Endothelial cell of umbilical vein (primary cell): ENCODE measurements around the gene PCDH15. TPM values are rescaled to one million over a fixed set of nuclear protein-coding genes. Genes with fewer than 3 reads are reported as not detected.

Source experiments
- BruUV-seq: library from RNA; stranded (reverse); fragments of 400-500 nt; replicated peaks from 2 replicates; lab custom pipeline; 2021; lab: Mats Ljungman, UMichigan
- CTCF ChIA-PET: fragments of 300-600, 350-600 bp; sonication (Branson Sonifier 250); formaldehyde crosslinking; loops from one replicate; lab custom pipeline; 2021; ENCODE audit warnings: antibody characterized with exemption, inconsistent platforms; lab: Charles Lee
- POLR2A ChIA-PET: fragments of 300-600, 350-600 bp; sonication (Branson Sonifier 250); formaldehyde crosslinking; loops from one replicate; lab custom pipeline; 2021; ENCODE audit warnings: antibody characterized with exemption, inconsistent platforms; lab: Charles Lee
- DNase-seq: peaks from one replicate; pipeline ENCODE4 v3.0.0-alpha.2; 2011; ENCODE audit warnings: low read depth, low spot score
- FAIRE-seq: peaks from 2 replicates; lab custom pipeline; 2011; peaks lifted over from hg19 to GRCh38; lab: Jason Lieb, UNC
- H2AFZ ChIP-seq: 2 replicates; pipeline ENCODE4 v1.6.0; 2012; ENCODE audit warnings: low read depth, low read length, control low read depth, inconsistent platforms
- H3K27ac ChIP-seq: 2 replicates; pipeline ENCODE4 v1.5.1; 2011; ENCODE audit warnings: low read depth, mild to moderate bottlenecking, control low read depth, low read length, moderate library complexity; ENCODE audit not compliant: insufficient read depth
- H3K27me3 ChIP-seq, 2 experiments: 2 replicates each; pipeline versions ENCODE4 v1.6.0 to v1.6.1; 2011; ENCODE audit warnings: low read length in 2 of 2, mixed read lengths in 1 of 2; ENCODE audit not compliant: control insufficient read depth in 2 of 2, insufficient read depth in 2 of 2
- H3K36me3 ChIP-seq, 2 experiments: 2 replicates in 1 of 2; 3 replicates in 1 of 2; pipeline ENCODE4 v1.5.1; 2011; ENCODE audit warnings: low read length in 2 of 2, mild to moderate bottlenecking in 1 of 2, moderate library complexity in 1 of 2; ENCODE audit not compliant: control insufficient read depth in 2 of 2, insufficient read depth in 2 of 2; ENCODE audit errors: extremely low read depth in 1 of 2
- H3K4me1 ChIP-seq: 3 replicates; pipeline ENCODE4 v1.5.1; 2011; ENCODE audit warnings: mild to moderate bottlenecking, low read length; ENCODE audit not compliant: control insufficient read depth, insufficient read depth; ENCODE audit errors: extremely low read depth
- H3K4me2 ChIP-seq: 2 replicates; pipeline ENCODE4 v1.6.1; 2011; ENCODE audit warnings: low read length, control low read depth, mixed read lengths; ENCODE audit not compliant: insufficient read depth
- H3K4me3 ChIP-seq, 3 experiments: fragments of 200-600 bp in 1 of 3; sonication (generic), shearing (Covaris generic) in 1 of 3; replicated peaks in 1 of 3; 2 replicates each; pipeline ENCODE4 v1.5.1; 2011 to 2016; ENCODE audit warnings: control low read depth in 3 of 3, low read length in 3 of 3, mild to moderate bottlenecking in 2 of 3, inconsistent platforms in 1 of 3, low read depth in 1 of 3, moderate library complexity in 1 of 3; ENCODE audit not compliant: insufficient read depth in 1 of 3
- H3K79me2 ChIP-seq: 2 replicates; pipeline ENCODE4 v1.6.0; 2012; ENCODE audit warnings: low read length, inconsistent platforms; ENCODE audit not compliant: control insufficient read depth, insufficient read depth
- H3K9ac ChIP-seq: replicated peaks from 2 replicates; pipeline ENCODE3; 2011; ENCODE audit warnings: low read length, control low read depth; ENCODE audit not compliant: insufficient read depth; ENCODE audit errors: extremely low read depth
- H3K9me1 ChIP-seq: replicated peaks from 3 replicates; pipeline ENCODE4 v1.6.0; 2011; ENCODE audit warnings: mild to moderate bottlenecking, low read length; ENCODE audit not compliant: control insufficient read depth, insufficient read depth; ENCODE audit errors: extremely low read depth
- H3K9me3 ChIP-seq: replicated peaks from 2 replicates; pipeline ENCODE4 v1.5.1; 2012; ENCODE audit warnings: low read length, inconsistent platforms; ENCODE audit not compliant: control insufficient read depth, insufficient read depth
- H4K20me1 ChIP-seq: replicated peaks from 2 replicates; pipeline ENCODE3; 2011; ENCODE audit warnings: mild to moderate bottlenecking, low read length; ENCODE audit not compliant: control insufficient read depth, insufficient read depth; ENCODE audit errors: extremely low read depth
- CTCF ChIP-seq, 2 donors: IDR thresholded peaks; 1 replicate in 1 of 2; 2 replicates in 1 of 2; pipeline ENCODE4 v1.5.1; 2011; ENCODE audit warnings: low read length in 2 of 2, mild to moderate bottlenecking in 2 of 2, moderate library complexity in 2 of 2, control low read depth in 1 of 2, inconsistent platforms in 1 of 2, low read depth in 1 of 2; ENCODE audit not compliant: insufficient read depth in 1 of 2; ENCODE audit errors: extremely low read depth in 1 of 2
- EZH2 ChIP-seq: IDR thresholded peaks from 2 replicates; pipeline ENCODE4 v1.6.1; 2012; ENCODE audit warnings: borderline replicate concordance, low read depth, mild to moderate bottlenecking, moderate library complexity, low read length, inconsistent platforms; ENCODE audit not compliant: severe bottlenecking
- FOS ChIP-seq: IDR thresholded peaks from 2 replicates; pipeline ENCODE4 v1.6.1; 2011; ENCODE audit warnings: mild to moderate bottlenecking, low read length, moderate library complexity, borderline replicate concordance; ENCODE audit not compliant: insufficient read depth
- GATA2 ChIP-seq: IDR thresholded peaks from 2 replicates; pipeline ENCODE4 v1.7.0; 2011; ENCODE audit warnings: low read depth, mild to moderate bottlenecking, moderate library complexity, mixed read lengths, low read length; ENCODE audit not compliant: insufficient read length, insufficient read depth
- JUN ChIP-seq: IDR thresholded peaks from 2 replicates; pipeline ENCODE4 v1.6.1; 2011; ENCODE audit warnings: borderline replicate concordance, low read depth; ENCODE audit not compliant: insufficient read length, insufficient read depth
- MAX ChIP-seq: IDR thresholded peaks from 2 replicates; pipeline ENCODE4 v1.6.1; 2011; ENCODE audit not compliant: insufficient read depth, insufficient read length
- MYC ChIP-seq: IDR thresholded peaks from one replicate; pipeline ENCODE4 v1.6.1; 2011; ENCODE audit warnings: mild to moderate bottlenecking, low read depth, low read length
- POLR2A ChIP-seq: IDR thresholded peaks from 2 replicates; pipeline ENCODE4 v1.6.1; 2012; ENCODE audit warnings: low read depth, mild to moderate bottlenecking, control low read depth, low read length
- POLR2AphosphoS5 ChIP-seq: IDR thresholded peaks from 2 replicates; pipeline ENCODE4 v1.6.1; 2012; ENCODE audit warnings: low read depth, mild to moderate bottlenecking, control low read depth, low read length, moderate library complexity; ENCODE audit not compliant: insufficient read depth
- dilution Hi-C: fragments of 300-500 bp; cut with MboI; formaldehyde crosslinking; loops from one replicate; pipeline ENCODE4 v1.15.0; 2019; ENCODE audit warnings: low sequenced_read_pairs; ENCODE audit not compliant: extremely low pct_ligation_motif_present
- intact Hi-C: fragments of 100-400 bp; cut with micrococcal nuclease; formaldehyde crosslinking; loops from one replicate; pipeline ENCODE4 v1.10.0; 2022
- polyA plus RNA-seq, 4 experiments: library from polyadenylated mRNA; depleted of rRNA in 3 of 4; stranded (reverse) in 3 of 4; unstranded in 1 of 4; fragments of >200 nt; gene quantifications; 2 replicates each; pipeline versions ENCODE4 v1.2.1 to v1.2.3, GENCODE V29; 2011 to 2012; ENCODE audit warnings: missing spikeins in 1 of 4
- total RNA-seq: library from RNA; stranded (reverse); gene quantifications from 2 replicates; pipeline ENCODE4 v1.2.3, GENCODE V29; 2021

PCDH15 gene
- total and polyA plus RNA-seq, 2 donors (not counting 3 experiments of a cell fraction or from before 2014, with no cell fraction given): 0.04 TPM; not detected in 1

GRCh38 chr10:54284526-54285193, 516.4 kb downstream of the PCDH15 start:
- Histone ChIP-seq H3K4me3 (no peak overlapping the region), H3K36me3 (no peaks in the 10 kb centered on the region), H3K9me3 (no peaks in the 10 kb centered on the region), H4K20me1 (no peaks in the 10 kb centered on the region), H2AFZ (no peak overlapping the region), H3K79me2 (no peaks in the 10 kb centered on the region), H3K9me1 (no peaks in the 10 kb centered on the region), H3K27ac (no peak overlapping the region), H3K4me1 (no peaks in the 10 kb centered on the region), H3K27me3 (no peaks in the 10 kb centered on the region), H3K4me2 (no peak overlapping the region), H3K9ac (no peak overlapping the region)
- no TSS peak for BruUV-seq
- DNase-seq (no peak), FAIRE-seq (no peak)
- no peak for TF ChIP-seq GATA2
- no peak for TF ChIP-seq FOS
- TF ChIP-seq MAX: no peak
- no peak for TF ChIP-seq CTCF (IDR thresholded peaks at IDR 0.05; ENCODE audit: extremely low read depth in 1 of 2, insufficient read depth in 1 of 2, low read depth in 1 of 2, low read length in 2 of 2)
- no peak for TF ChIP-seq MYC
- TF ChIP-seq POLR2AphosphoS5: no peak
- no peak for TF ChIP-seq EZH2
- TF ChIP-seq JUN: no peak
- TF ChIP-seq POLR2A: no peak
- intact Hi-C loops (no loop called here), dilution Hi-C loops (no loop called here)
- ChIA-PET POLR2A (no interaction called here), CTCF (interaction anchor here (1.2 kb wide), 1 partner anchor 29 kb away, joined by 3 read pairs; no protein-coding TSS in a partner anchor)
